NCI-H1092 treated with DMSO at 0.1 percent for 48 hours (cell line): ENCODE data around the gene ARHGEF6.
"Not testable (repeated sequence)": the region's sequence is repeated elsewhere in the genome, so short reads cannot be mapped to it uniquely, and the experiment has no call there.

Experiments used
- DNase-seq: peaks from one replicate; lab custom pipeline; 2025; lab: John Stamatoyannopoulos, UW

Gene ARHGEF6, protein sequence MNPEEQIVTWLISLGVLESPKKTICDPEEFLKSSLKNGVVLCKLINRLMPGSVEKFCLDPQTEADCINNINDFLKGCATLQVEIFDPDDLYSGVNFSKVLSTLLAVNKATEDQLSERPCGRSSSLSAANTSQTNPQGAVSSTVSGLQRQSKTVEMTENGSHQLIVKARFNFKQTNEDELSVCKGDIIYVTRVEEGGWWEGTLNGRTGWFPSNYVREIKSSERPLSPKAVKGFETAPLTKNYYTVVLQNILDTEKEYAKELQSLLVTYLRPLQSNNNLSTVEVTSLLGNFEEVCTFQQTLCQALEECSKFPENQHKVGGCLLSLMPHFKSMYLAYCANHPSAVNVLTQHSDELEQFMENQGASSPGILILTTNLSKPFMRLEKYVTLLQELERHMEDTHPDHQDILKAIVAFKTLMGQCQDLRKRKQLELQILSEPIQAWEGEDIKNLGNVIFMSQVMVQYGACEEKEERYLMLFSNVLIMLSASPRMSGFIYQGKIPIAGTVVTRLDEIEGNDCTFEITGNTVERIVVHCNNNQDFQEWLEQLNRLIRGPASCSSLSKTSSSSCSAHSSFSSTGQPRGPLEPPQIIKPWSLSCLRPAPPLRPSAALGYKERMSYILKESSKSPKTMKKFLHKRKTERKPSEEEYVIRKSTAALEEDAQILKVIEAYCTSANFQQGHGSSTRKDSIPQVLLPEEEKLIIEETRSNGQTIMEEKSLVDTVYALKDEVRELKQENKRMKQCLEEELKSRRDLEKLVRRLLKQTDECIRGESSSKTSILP

GRCh38 chrX:136780763-136781162, at the start of gene ARHGEF6:
Gene ARHGEF6, minus strand, starts transcription at chrX:136780932. Its CDS starts 50 bp downstream, at chrX:136780882.
- DNase-seq: peak; percentile 24

GRCh38 chrX:136829413-136829812, 48.7 kb upstream of the ARHGEF6 start:
- DNase-seq: no peak

DNA sequence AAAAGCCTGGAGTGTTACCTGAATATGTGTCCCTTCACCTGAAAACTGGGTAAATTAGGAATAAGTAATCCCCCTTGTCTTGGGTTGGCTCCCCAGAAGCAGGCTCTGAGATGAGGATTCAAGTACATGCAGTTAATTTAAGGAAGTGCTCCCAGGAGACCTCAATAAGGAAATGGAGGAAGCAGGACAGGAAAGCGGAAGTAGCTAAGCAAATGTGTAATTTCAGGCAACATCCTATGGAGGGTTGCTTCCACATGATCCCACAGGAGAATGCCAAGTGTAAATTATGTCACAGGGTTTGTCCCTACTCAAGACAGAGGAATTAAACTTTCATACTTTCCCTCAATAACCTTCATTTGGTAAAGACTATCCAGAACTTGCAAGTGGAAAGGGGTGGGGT, 48.1 kb upstream of the ARHGEF6 start:
- DNase-seq: no peak

DNA sequence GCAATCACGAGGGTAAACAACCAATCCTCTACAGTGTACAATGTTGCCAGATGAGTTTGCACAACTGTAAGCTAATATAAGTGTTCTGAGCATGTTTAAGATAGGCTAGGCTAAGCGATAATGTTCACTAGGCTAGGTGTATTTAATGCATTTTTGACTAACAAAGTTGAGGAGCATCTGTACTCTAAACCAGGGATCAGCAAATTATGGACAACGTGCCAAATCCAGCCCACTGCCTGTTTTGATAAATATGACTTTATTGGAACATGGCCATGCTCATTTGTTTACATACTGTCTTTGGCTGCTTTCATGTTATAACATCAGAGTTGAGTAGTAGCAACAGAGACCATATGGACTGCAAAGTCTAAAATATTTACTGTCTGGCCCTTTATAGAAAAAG, 46.3 kb upstream of the ARHGEF6 start:
- peak; percentile 94 for DNase-seq

GRCh38 chrX:136825771-136826170, 45.0 kb upstream of the ARHGEF6 start:
- no peak for DNase-seq

DNA sequence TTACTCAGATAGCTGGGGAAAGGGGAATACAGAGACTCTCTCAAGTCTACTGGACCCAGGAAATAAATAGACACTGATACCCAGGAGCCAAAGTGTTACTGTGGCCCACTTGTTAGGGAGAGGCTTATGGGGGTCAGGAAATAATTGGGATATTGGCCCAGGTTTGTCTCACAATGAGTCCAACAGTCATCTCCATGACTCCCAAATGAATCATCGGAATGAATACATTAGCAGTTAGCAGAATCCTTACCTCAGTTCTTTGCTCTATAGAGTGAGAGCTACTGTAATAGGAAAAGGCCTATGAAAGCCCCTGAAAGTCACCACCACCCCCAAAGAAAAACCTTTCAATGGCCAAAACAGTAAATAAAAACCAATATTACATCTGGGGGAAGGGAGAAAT, 42.4 kb upstream of the ARHGEF6 start:
- DNase-seq: no peak

DNA sequence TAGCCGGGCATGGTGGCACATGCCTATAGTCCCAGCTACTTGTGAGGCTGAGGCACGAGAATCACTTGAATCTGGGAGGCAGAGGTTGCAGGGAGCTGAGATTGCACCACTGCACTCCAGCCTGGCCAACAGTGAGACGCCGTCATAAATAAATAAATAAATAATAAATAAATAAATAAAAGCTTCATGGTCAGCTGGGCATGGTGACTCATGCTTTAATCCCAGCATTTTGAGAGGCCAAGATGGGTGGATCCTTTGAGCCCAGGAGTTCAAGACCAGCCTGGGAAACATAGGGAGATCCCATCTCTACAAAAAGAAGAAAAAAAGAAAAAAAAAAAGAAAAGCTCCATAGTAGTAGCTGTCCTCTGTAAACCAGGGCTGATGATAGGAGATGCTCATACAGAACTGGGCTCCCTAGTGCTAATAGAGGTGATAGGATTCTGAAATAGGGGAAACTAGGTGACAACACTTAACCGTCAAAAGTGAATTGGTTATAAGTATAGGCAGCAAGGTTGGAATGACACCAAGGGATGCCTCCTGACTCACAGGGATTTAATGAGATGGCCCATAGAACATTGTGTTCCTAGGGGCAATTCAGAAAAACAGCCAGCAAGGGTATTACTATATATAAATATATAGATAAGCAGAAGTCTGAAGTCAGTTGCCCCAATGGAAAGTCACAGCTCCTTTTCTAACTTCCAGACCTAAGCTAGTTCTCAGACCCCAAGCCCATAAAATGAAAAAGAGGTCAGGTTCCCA, 41.8 kb upstream of the ARHGEF6 start:
- no peak for DNase-seq

- not testable (repeated sequence) for DNase-seq
These were observed 39.0 kb upstream of the ARHGEF6 start for GRCh38 chrX:136819756-136820155.

- no peak for DNase-seq
These were observed 38.4 kb upstream of the ARHGEF6 start for GRCh38 chrX:136819031-136819703.

DNA sequence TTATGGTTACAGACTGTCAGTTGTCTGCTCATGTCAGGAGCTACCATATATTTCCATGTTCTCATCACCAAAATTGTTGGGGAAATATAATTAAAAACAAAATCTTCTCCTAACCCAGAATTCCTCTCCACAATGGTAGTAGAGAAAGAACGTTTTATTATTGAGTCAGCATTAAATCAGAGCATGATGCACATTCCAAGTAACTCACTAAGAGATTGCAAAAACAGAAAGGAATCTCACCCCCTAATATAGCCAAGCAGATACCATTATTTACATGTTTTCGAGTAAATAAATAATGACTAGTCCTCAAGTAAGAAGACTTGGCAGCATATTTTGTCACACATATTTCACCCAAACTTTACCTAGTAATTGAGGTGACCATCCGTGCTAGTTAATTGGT, 36.2 kb upstream of the ARHGEF6 start:
- no peak for DNase-seq

GRCh38 chrX:136814847-136815750, 34.4 kb upstream of the ARHGEF6 start:
- no peak for DNase-seq

- no peak for DNase-seq
These were observed 31.6 kb upstream of the ARHGEF6 start for GRCh38 chrX:136812286-136812685.

DNA sequence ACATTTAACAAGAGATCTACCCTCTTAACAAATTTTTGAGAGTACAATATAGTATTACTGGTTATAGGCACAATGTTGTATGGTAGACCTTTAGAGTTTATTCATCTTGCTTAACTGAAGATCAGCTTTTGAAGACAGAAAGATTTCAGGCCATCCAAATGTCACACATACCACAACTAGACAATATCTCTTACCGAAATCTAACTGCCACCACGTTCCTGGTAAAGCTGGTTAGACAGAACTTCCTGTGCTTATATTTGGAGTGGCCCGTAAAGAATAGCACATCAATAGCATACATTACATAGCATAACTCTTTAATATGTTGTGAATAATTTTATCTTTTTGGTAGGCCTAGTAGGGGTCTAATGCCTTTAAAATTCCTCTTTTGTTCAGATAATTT, 29.8 kb upstream of the ARHGEF6 start:
- no peak for DNase-seq

DNA sequence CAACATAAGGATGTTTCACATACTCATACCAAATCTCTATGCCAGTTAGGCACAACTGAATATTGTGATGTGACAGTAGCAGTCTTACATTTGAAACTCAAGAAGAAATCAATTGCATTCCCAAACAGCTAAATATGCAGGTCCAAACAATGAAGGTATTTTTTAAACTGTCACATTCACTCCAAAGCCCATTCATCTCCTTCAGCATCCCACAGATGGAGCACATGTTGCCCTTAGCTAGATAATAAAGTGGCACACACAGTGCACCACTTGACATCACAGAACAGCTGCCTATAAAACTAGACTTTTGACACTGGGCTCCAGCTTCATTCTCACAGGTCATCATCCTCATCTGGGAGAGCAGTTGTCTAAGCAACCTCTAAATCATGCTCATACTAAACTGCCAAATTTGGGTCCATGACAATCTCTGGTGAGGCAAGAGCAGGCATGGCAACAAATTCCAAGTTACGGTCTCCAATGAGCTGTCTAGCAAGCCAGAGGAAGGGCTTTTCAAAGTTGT, 26.2 kb upstream of the ARHGEF6 start:
- no peak for DNase-seq

DNA sequence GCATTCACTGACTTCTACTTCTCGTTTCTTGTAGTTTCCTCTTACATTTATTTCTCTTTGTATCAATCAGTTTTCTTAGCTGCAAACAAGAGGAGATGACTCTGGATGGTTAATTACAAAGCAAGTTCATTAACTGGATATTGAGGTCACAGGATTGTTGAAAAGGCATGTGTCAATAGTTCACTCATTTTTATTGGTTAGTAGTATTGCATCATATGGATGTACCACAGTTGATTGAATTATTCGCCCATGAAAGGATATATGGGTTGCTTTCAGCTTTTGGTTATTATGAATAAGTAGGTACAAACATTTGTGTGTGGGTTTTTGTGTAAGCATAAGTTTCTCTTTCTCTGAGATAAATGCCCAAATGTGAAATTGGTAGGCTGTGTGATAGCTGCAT, 21.8 kb upstream of the ARHGEF6 start:
- DNase-seq: no peak

GRCh38 chrX:136797787-136798186, 17.1 kb upstream of the ARHGEF6 start:
- no peak for DNase-seq

DNA sequence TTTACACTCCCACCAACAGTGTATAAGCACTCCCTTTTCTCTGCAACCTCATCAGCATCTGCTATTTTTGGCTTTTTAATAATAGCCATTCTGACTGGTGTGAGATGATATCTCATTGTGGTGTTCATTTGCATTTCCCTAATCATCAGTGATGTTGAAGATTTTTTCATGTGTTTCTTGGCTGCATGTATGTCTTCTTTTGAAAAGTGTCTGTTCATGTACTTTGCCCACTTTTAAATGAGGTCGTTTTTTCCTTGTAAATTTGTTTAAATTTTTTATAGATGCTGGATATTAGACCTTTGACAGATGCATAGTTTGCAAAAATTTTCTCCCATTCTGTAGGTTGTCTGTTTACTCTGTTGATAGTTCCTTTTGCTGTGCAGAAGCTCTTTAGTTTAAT, 14.4 kb upstream of the ARHGEF6 start:
- not testable (repeated sequence) for DNase-seq

- not testable (repeated sequence) for DNase-seq
These were observed 13.9 kb upstream of the ARHGEF6 start for GRCh38 chrX:136794660-136795059.

GRCh38 chrX:136794080-136794479, 13.3 kb upstream of the ARHGEF6 start:
- DNase-seq: peak; percentile 56

GRCh38 chrX:136789856-136790255, 9.1 kb upstream of the ARHGEF6 start:
- DNase-seq: no peak

- no peak for DNase-seq
These were observed 3.5 kb upstream of the ARHGEF6 start for GRCh38 chrX:136784231-136784630.
